Measurements from ENCODE around the gene PLCH1. TPM values are rescaled to one million over a fixed set of nuclear protein-coding genes. Genes with fewer than 3 reads are reported as not detected.

Gene PLCH1
- total RNA-seq, 4 donors from 2014 or later: 1.4 to 7.0 (median 2.0) TPM

GRCh38 chr3:155572085-155572484, 172.8 kb downstream of the PLCH1 start:
- 11% methylated on average over 1 of the region's 1 CpG for WGBS, 2 donors
- peak in 1 of 2 donors; percentile 6 for DNase-seq (ENCODE audit: low spot score in 2 of 2)

GRCh38 chr3:155568295-155568694, 176.6 kb downstream of the PLCH1 start:
- 79 to 81% methylated on average over 3 of the region's 3 CpGs for WGBS, 2 donors
- Histone ChIP-seq H3K36me3 (no peaks in the 10 kb centered on the region), H3K4me1 (peaks cover 0 to 6% (median 0%) of the 10 kb centered on the region in 4 donors), H3K27me3 (no peaks in the 10 kb centered on the region), H3K4me3 (no peak overlapping the region), H3K27ac (no peak overlapping the region), H3K9me3 (no peaks in the 10 kb centered on the region)
- TF ChIP-seq EP300 (IDR thresholded peaks at IDR 0.05): no peak
- no peak for TF ChIP-seq POLR2A (IDR thresholded peaks at IDR 0.05)
- TF ChIP-seq CTCF (IDR thresholded peaks at IDR 0.05): no peak
- DNase-seq (ENCODE audit: low spot score in 2 of 2): no peak

More at GRCh38 chr3:155572085-155572484, 172.8 kb downstream of the PLCH1 start:
- Histone ChIP-seq H3K27ac (peak overlapping the region; percentile 15 to 72 (median 56)), H3K36me3 (no peaks in the 10 kb centered on the region), H3K9me3 (no peaks in the 10 kb centered on the region), H3K4me1 (peaks cover 0 to 6% (median 0%) of the 10 kb centered on the region in 4 donors), H3K27me3 (no peaks in the 10 kb centered on the region), H3K4me3 (no peak overlapping the region)
- TF ChIP-seq EP300 (IDR thresholded peaks at IDR 0.05): peak; percentile 34 to 64
- TF ChIP-seq POLR2A (IDR thresholded peaks at IDR 0.05): no peak
- no peak for TF ChIP-seq CTCF (IDR thresholded peaks at IDR 0.05)

GRCh38 chr3:155560594-155560993, 184.3 kb downstream of the PLCH1 start:
- Histone ChIP-seq H3K27ac (no peak overlapping the region), H3K27me3 (no peaks in the 10 kb centered on the region), H3K4me3 (no peak overlapping the region), H3K36me3 (no peaks in the 10 kb centered on the region), H3K9me3 (no peaks in the 10 kb centered on the region), H3K4me1 (no peaks in the 10 kb centered on the region)
- WGBS, 2 donors: 72 to 83% methylated on average over 1 of the region's 1 CpG
- TF ChIP-seq CTCF (IDR thresholded peaks at IDR 0.05) (no peak), EP300 (IDR thresholded peaks at IDR 0.05) (no peak), POLR2A (IDR thresholded peaks at IDR 0.05) (no peak)
- no peak for DNase-seq (ENCODE audit: low spot score in 2 of 2)

GRCh38 chr3:155560135-155560534, 184.7 kb downstream of the PLCH1 start:
- TF ChIP-seq POLR2A (IDR thresholded peaks at IDR 0.05): no peak
- TF ChIP-seq CTCF (IDR thresholded peaks at IDR 0.05): no peak
- no peak for TF ChIP-seq EP300 (IDR thresholded peaks at IDR 0.05)
- H3K9me3 ChIP-seq: no peaks in the 10 kb centered on the region
- WGBS, 2 donors: 89 to 95% methylated on average over 1 of the region's 1 CpG

GRCh38 chr3:155556531-155556930, 188.3 kb downstream of the PLCH1 start:
- H3K9me3 ChIP-seq: no peaks in the 10 kb centered on the region
- TF ChIP-seq POLR2A (IDR thresholded peaks at IDR 0.05): no peak
- TF ChIP-seq CTCF (IDR thresholded peaks at IDR 0.05): no peak
- no peak for TF ChIP-seq EP300 (IDR thresholded peaks at IDR 0.05)
- H3K27me3 ChIP-seq: no peaks in the 10 kb centered on the region
- H3K27ac ChIP-seq: no peak overlapping the region
- H3K36me3 ChIP-seq: peaks cover 0 to 10% (median 0%) of the 10 kb centered on the region in 3 donors
- 57 to 63% methylated on average over 4 of the region's 4 CpGs for WGBS, 2 donors
- H3K4me3 ChIP-seq: no peak overlapping the region
- no peaks in the 10 kb centered on the region for H3K4me1 ChIP-seq
- no peak for DNase-seq (ENCODE audit: low spot score in 2 of 2)

More at GRCh38 chr3:155560135-155560534, 184.7 kb downstream of the PLCH1 start:
- Histone ChIP-seq H3K36me3 (no peaks in the 10 kb centered on the region), H3K27me3 (no peaks in the 10 kb centered on the region), H3K4me3 (no peak overlapping the region), H3K4me1 (no peaks in the 10 kb centered on the region), H3K27ac (no peak overlapping the region)
- DNase-seq (ENCODE audit: low spot score in 2 of 2): no peak

Data from tibial nerve (tissue), 4 donors.